Measurements from ENCODE around the gene PRKCH. TPM values are rescaled to one million over a fixed set of nuclear protein-coding genes. Genes with fewer than 3 reads are reported as not detected.

Gene PRKCH
- total and polyA plus RNA-seq, 2 experiments from 2014 or later, result 7.1 to 11.2 TPM

- H3K79me2 ChIP-seq, result no peaks in the 10 kb centered on the region
- H3K9me2 ChIP-seq (replicated peaks; ENCODE audit: insufficient read depth), result no peaks in the 10 kb centered on the region
- H3K9me3 ChIP-seq (ENCODE audit: low read depth), result no peaks in the 10 kb centered on the region
- no peak overlapping the region for H3K4me3 ChIP-seq
- no peak overlapping the region for H3K4me2 ChIP-seq
- H2AFZ ChIP-seq, result no peak overlapping the region
- TF ChIP-seq CTCF (IDR thresholded peaks at IDR 0.05; ENCODE audit: poor library complexity), result no peak
- TF ChIP-seq EZH2phosphoT487 (IDR thresholded peaks at IDR 0.05; ENCODE audit: low read depth, severe bottlenecking, unreplicated experiment), result no peak
- no peak for TF ChIP-seq EZH2 (IDR thresholded peaks at IDR 0.05; ENCODE audit: borderline replicate concordance)
- H3K4me1 ChIP-seq (ENCODE audit: insufficient read depth), result peaks cover 23% of the 10 kb centered on the region
- no peaks in the 10 kb centered on the region for H3K27me3 ChIP-seq
- peak overlapping the region; percentile 87 for H3K27ac ChIP-seq
- H4K20me1 ChIP-seq (ENCODE audit: insufficient read depth, poor library complexity, severe bottlenecking), result no peaks in the 10 kb centered on the region
- H3K36me3 ChIP-seq (replicated peaks; ENCODE audit: insufficient read depth, low read depth), result no peaks in the 10 kb centered on the region
- peak; percentile 72 for DNase-seq (ENCODE audit: low spot score)
- 47% methylated on average over 5 of the region's 5 CpGs for WGBS (ENCODE audit: low lambda C conversion rate, missing lambda C conversion rate)
Measured at GRCh38 chr14:61585598-61586543, 264.5 kb downstream of the PRKCH start.

GRCh38 chr14:61586544-61587055 lies 265.2 kb downstream of the PRKCH start:
- WGBS (ENCODE audit: low lambda C conversion rate, missing lambda C conversion rate), result 71% methylated on average over 4 of the region's 4 CpGs
- peak overlapping the region; percentile 87 for H3K27ac ChIP-seq

GRCh38 chr14:61587081-61587713 lies 265.8 kb downstream of the PRKCH start:
- Histone ChIP-seq H3K4me3 (no peak overlapping the region), H3K4me2 (no peak overlapping the region), H3K9me2 (replicated peaks; ENCODE audit: insufficient read depth) (no peaks in the 10 kb centered on the region), H4K20me1 (ENCODE audit: insufficient read depth, poor library complexity, severe bottlenecking) (no peaks in the 10 kb centered on the region), H3K36me3 (replicated peaks; ENCODE audit: insufficient read depth, low read depth) (no peaks in the 10 kb centered on the region), H3K4me1 (ENCODE audit: insufficient read depth) (peaks cover 18% of the 10 kb centered on the region), H3K27ac (peak overlapping the region; percentile 54), H2AFZ (no peak overlapping the region), H3K79me2 (no peaks in the 10 kb centered on the region), H3K9me3 (ENCODE audit: low read depth) (no peaks in the 10 kb centered on the region), H3K27me3 (no peaks in the 10 kb centered on the region)
- whole genome bisulfite sequencing (ENCODE audit: low lambda C conversion rate, missing lambda C conversion rate), result 97% methylated on average over 5 of the region's 5 CpGs
- no peak for TF ChIP-seq EZH2phosphoT487 (IDR thresholded peaks at IDR 0.05; ENCODE audit: low read depth, severe bottlenecking, unreplicated experiment)
- TF ChIP-seq CTCF (IDR thresholded peaks at IDR 0.05; ENCODE audit: poor library complexity), result no peak
- TF ChIP-seq EZH2 (IDR thresholded peaks at IDR 0.05; ENCODE audit: borderline replicate concordance), result no peak
- no peak for DNase-seq (ENCODE audit: low spot score)

More at GRCh38 chr14:61586544-61587055, 265.2 kb downstream of the PRKCH start:
- no peaks in the 10 kb centered on the region for H3K36me3 ChIP-seq (replicated peaks; ENCODE audit: insufficient read depth, low read depth)
- H3K4me1 ChIP-seq (ENCODE audit: insufficient read depth), result peaks cover 18% of the 10 kb centered on the region
- H3K9me3 ChIP-seq (ENCODE audit: low read depth), result no peaks in the 10 kb centered on the region
- no peak overlapping the region for H3K4me2 ChIP-seq
- H3K27me3 ChIP-seq, result no peaks in the 10 kb centered on the region
- H2AFZ ChIP-seq, result no peak overlapping the region
- TF ChIP-seq CTCF (IDR thresholded peaks at IDR 0.05; ENCODE audit: poor library complexity) (no peak), EZH2 (IDR thresholded peaks at IDR 0.05; ENCODE audit: borderline replicate concordance) (no peak), EZH2phosphoT487 (IDR thresholded peaks at IDR 0.05; ENCODE audit: low read depth, severe bottlenecking, unreplicated experiment) (no peak)
- H3K4me3 ChIP-seq, result no peak overlapping the region
- no peaks in the 10 kb centered on the region for H3K79me2 ChIP-seq
- no peaks in the 10 kb centered on the region for H4K20me1 ChIP-seq (ENCODE audit: insufficient read depth, poor library complexity, severe bottlenecking)
- DNase-seq (ENCODE audit: low spot score), result no peak
- H3K9me2 ChIP-seq (replicated peaks; ENCODE audit: insufficient read depth), result no peaks in the 10 kb centered on the region

Data from hepatocyte (in vitro differentiated cells).